H1 (cell line): ENCODE data around the gene SNRPB. TPM values are rescaled to one million over a fixed set of nuclear protein-coding genes. Genes with fewer than 3 reads are reported as not detected.

Experiments used
- CTCF ChIA-PET: fragments of 300-600 bp; sonication (Branson Sonifier 250); formaldehyde crosslinking; loops from one replicate; lab custom pipeline; 2021; ENCODE audit not compliant: partially characterized antibody; lab: Charles Lee
- POLR2A ChIA-PET: fragments of 300-600 bp; sonication (Branson Sonifier 250); formaldehyde crosslinking; loops from one replicate; lab custom pipeline; 2021; ENCODE audit warnings: inconsistent platforms; ENCODE audit not compliant: partially characterized antibody; lab: Charles Lee
- DNase-seq, 2 experiments: peaks; one replicate each; pipeline versions ENCODE4 v3.0.0 to v3.0.0-alpha.2; 2010 to 2022; ENCODE audit warnings: low spot score in 2 of 2, low read depth in 1 of 2, mixed read lengths in 1 of 2
- FAIRE-seq: peaks from 2 replicates; lab custom pipeline; 2011; peaks lifted over from hg19 to GRCh38; lab: Jason Lieb, UNC
- H2AFZ ChIP-seq: 2 replicates; pipeline ENCODE4 v1.8.1; 2012; ENCODE audit warnings: low read length, inconsistent platforms
- H2AK5ac ChIP-seq: 2 replicates; pipeline ENCODE4 v1.6.1; 2013; ENCODE audit warnings: low read depth, low read length
- H2BK120ac ChIP-seq: replicated peaks from 2 replicates; pipeline ENCODE3; 2013; ENCODE audit warnings: low read depth, low read length, inconsistent platforms
- H2BK12ac ChIP-seq: 2 replicates; pipeline ENCODE4 v1.6.1; 2013; ENCODE audit warnings: low read depth, low read length
- H2BK15ac ChIP-seq: 2 replicates; pipeline ENCODE4 v1.6.1; 2013; ENCODE audit warnings: low read length
- H2BK20ac ChIP-seq: 2 replicates; pipeline ENCODE4 v1.6.1; 2013; ENCODE audit warnings: low read length
- H2BK5ac ChIP-seq: 2 replicates; pipeline ENCODE4 v1.6.1; 2013; ENCODE audit warnings: low read depth, low read length
- H3K14ac ChIP-seq: 2 replicates; pipeline ENCODE4 v1.6.1; 2013; ENCODE audit warnings: inconsistent platforms; ENCODE audit not compliant: insufficient read length
- H3K18ac ChIP-seq: 2 replicates; pipeline ENCODE4 v1.6.1; 2013; ENCODE audit warnings: low read length; ENCODE audit errors: extremely low read depth
- H3K23ac ChIP-seq: 2 replicates; pipeline ENCODE4 v1.6.1; 2013; ENCODE audit warnings: inconsistent platforms; ENCODE audit not compliant: insufficient read length
- H3K23me2 ChIP-seq: 2 replicates; pipeline ENCODE4 v1.6.1; 2013; ENCODE audit warnings: low read depth, low read length
- H3K27ac ChIP-seq: 2 replicates; pipeline ENCODE4 v1.6.1; 2011; ENCODE audit warnings: low read depth, low read length, inconsistent platforms
- H3K27me3 ChIP-seq, 4 experiments: replicated peaks in 1 of 4; 1 replicate in 1 of 4; 2 replicates in 3 of 4; pipeline versions ENCODE4 v1.6.1 to v1.8.1; 2011 to 2013; ENCODE audit warnings: low read length in 3 of 4, mild to moderate bottlenecking in 3 of 4, inconsistent platforms in 2 of 4, mixed read lengths in 2 of 4, moderate library complexity in 1 of 4; ENCODE audit not compliant: control insufficient read depth in 3 of 4, insufficient read depth in 3 of 4; ENCODE audit errors: extremely low read depth in 1 of 4
- H3K36me3 ChIP-seq, 4 experiments: 2 replicates each; pipeline versions ENCODE4 v1.6.1 to v1.8.1; 2011 to 2013; ENCODE audit warnings: mild to moderate bottlenecking in 4 of 4, low read length in 3 of 4, moderate library complexity in 2 of 4, control low read depth in 1 of 4, inconsistent platforms in 1 of 4; ENCODE audit not compliant: insufficient read depth in 4 of 4, control insufficient read depth in 2 of 4
- H3K4ac ChIP-seq: replicated peaks from 2 replicates; pipeline ENCODE3; 2013; ENCODE audit warnings: low read length, low read depth, mixed read lengths, inconsistent platforms; ENCODE audit not compliant: insufficient read length
- H3K4me1 ChIP-seq, 4 experiments: replicated peaks in 1 of 4; 1 replicate in 1 of 4; 2 replicates in 3 of 4; pipeline versions ENCODE4 v1.6.1 to v1.8.1; 2011 to 2013; ENCODE audit warnings: low read length in 3 of 4, inconsistent platforms in 2 of 4, mixed read lengths in 1 of 4; ENCODE audit not compliant: insufficient read depth in 4 of 4, control insufficient read depth in 3 of 4
- H3K4me2 ChIP-seq, 2 experiments: 2 replicates each; pipeline versions ENCODE4 v1.6.1 to v1.8.1; 2011 to 2013; ENCODE audit warnings: low read depth in 2 of 2, low read length in 2 of 2, control low read depth in 1 of 2, inconsistent platforms in 1 of 2, mild to moderate bottlenecking in 1 of 2; ENCODE audit not compliant: insufficient read depth in 1 of 2
- H3K4me3 ChIP-seq, 4 experiments: fragments of 200-600, 300-600 bp in 1 of 4; sonication (generic), shearing (Covaris generic), sonication (Bioruptor Twin) in 1 of 4; 2 replicates each; pipeline versions ENCODE4 v1.5.1 to v1.8.1; 2011 to 2016; ENCODE audit warnings: low read length in 4 of 4, low read depth in 3 of 4, control low read depth in 2 of 4, inconsistent platforms in 2 of 4, mild to moderate bottlenecking in 2 of 4, mixed read lengths in 1 of 4, moderate library complexity in 1 of 4; ENCODE audit not compliant: insufficient read depth in 2 of 4; ENCODE audit errors: extremely low read depth in 1 of 4
- H3K56ac ChIP-seq: replicated peaks from 2 replicates; pipeline ENCODE3; 2013; ENCODE audit warnings: low read depth, mild to moderate bottlenecking, mixed read lengths, low read length, inconsistent platforms; ENCODE audit not compliant: insufficient read length
- H3K79me1 ChIP-seq: 2 replicates; pipeline ENCODE4 v1.6.1; 2013; ENCODE audit warnings: low read depth, low read length, control low read depth
- H3K79me2 ChIP-seq, 2 experiments: 2 replicates each; pipeline versions ENCODE4 v1.6.1 to v1.8.1; 2012 to 2013; ENCODE audit warnings: low read length in 2 of 2, mild to moderate bottlenecking in 2 of 2, inconsistent platforms in 1 of 2; ENCODE audit not compliant: insufficient read depth in 2 of 2, control insufficient read depth in 1 of 2
- H3K9ac ChIP-seq, 4 experiments: replicated peaks in 1 of 4; 1 replicate in 1 of 4; 2 replicates in 3 of 4; pipeline versions ENCODE4 v1.6.1 to v1.8.1; 2011 to 2013; ENCODE audit warnings: low read depth in 3 of 4, low read length in 3 of 4, control low read depth in 2 of 4, mild to moderate bottlenecking in 2 of 4, moderate library complexity in 2 of 4, inconsistent platforms in 1 of 4; ENCODE audit errors: extremely low read depth in 1 of 4
- H3K9me3 ChIP-seq, 2 experiments: 2 replicates each; pipeline versions ENCODE4 v1.6.1 to v1.8.1; 2012 to 2013; ENCODE audit warnings: mild to moderate bottlenecking in 2 of 2, moderate library complexity in 2 of 2, control low read depth in 1 of 2, inconsistent platforms in 1 of 2, low read depth in 1 of 2, low read length in 1 of 2, mixed read lengths in 1 of 2; ENCODE audit not compliant: insufficient read depth in 2 of 2
- H4K20me1 ChIP-seq, 2 experiments: replicated peaks in 1 of 2; 2 replicates each; pipeline versions ENCODE3 to v1.8.1; 2011 to 2013; ENCODE audit warnings: inconsistent platforms in 2 of 2, low read length in 2 of 2, mild to moderate bottlenecking in 1 of 2; ENCODE audit not compliant: insufficient read depth in 2 of 2, control insufficient read depth in 1 of 2
- H4K5ac ChIP-seq: 2 replicates; pipeline ENCODE4 v1.6.1; 2013; ENCODE audit warnings: low read length, low read depth, mixed read lengths, inconsistent platforms; ENCODE audit not compliant: insufficient read length
- H4K8ac ChIP-seq: 2 replicates; pipeline ENCODE4 v1.8.0; 2013; ENCODE audit warnings: mild to moderate bottlenecking, moderate library complexity, low read length, inconsistent platforms; ENCODE audit not compliant: insufficient read depth; ENCODE audit errors: extremely low read depth
- H4K91ac ChIP-seq: replicated peaks from 2 replicates; pipeline ENCODE3; 2013; ENCODE audit warnings: low read length, mixed read lengths, inconsistent platforms; ENCODE audit not compliant: insufficient read length
- JUN ChIP-seq: IDR thresholded peaks from 2 replicates; pipeline ENCODE4 v1.6.1; 2011; ENCODE audit warnings: low read depth, mild to moderate bottlenecking, improper control_type of control experiment, low read length
- RAD21 ChIP-seq, 2 experiments: IDR thresholded peaks in 1 of 2; conservative IDR thresholded peaks in 1 of 2; 2 replicates each; pipeline ENCODE4 v1.6.1; 2011; ENCODE audit warnings: low read depth in 2 of 2, low read length in 2 of 2, improper control_type of control experiment in 1 of 2, inconsistent platforms in 1 of 2, mild to moderate bottlenecking in 1 of 2, moderate library complexity in 1 of 2
- WGBS, 2 experiments: shearing (Covaris generic) in 1 of 2; methylation state at CpG; one replicate each; pipeline versions ENCODE4 v1.1.6 to v1.1.7; 2013 to 2015; ENCODE audit warnings: low lambda C conversion rate in 2 of 2, mixed read lengths in 2 of 2, inconsistent platforms in 1 of 2, low coverage in 1 of 2, missing lambda C conversion rate in 1 of 2; ENCODE audit not compliant: insufficient replicate concordance in 2 of 2, insufficient coverage in 1 of 2, insufficient read length in 1 of 2; ENCODE audit errors: extremely low coverage in 1 of 2, missing lambda C conversion rate in 1 of 2; 5-methylcytosine and 5-hydroxymethylcytosine counted together
- polyA plus RNA-seq, 7 experiments: library from polyadenylated mRNA; depleted of rRNA in 3 of 7; stranded (reverse) in 5 of 7; unstranded in 2 of 7; fragments of >200 nt in 5 of 7; fragments of 200-250 nt in 2 of 7; gene quantifications; 1 replicate in 5 of 7; 2 replicates in 1 of 7; 4 replicates in 1 of 7; pipeline versions ENCODE4 v1.2.1 to v1.2.3, GENCODE V29; 2011 to 2013; ENCODE audit warnings: missing spikeins in 2 of 7, mixed read lengths in 2 of 7
- total RNA-seq: library from RNA; stranded (reverse); fragmentation: NEBNext Ultra II Directional; extraction: Animal tissue kit (Norgen Biotek cat#: 25700); gene quantifications from 2 replicates; pipeline ENCODE4 v1.2.1, GENCODE V29; 2021
- TF ChIP-seq, protein P1 (sequence below), 3 experiments: IDR thresholded peaks; 1 replicate in 2 of 3; 2 replicates in 1 of 3; pipeline versions ENCODE4 v1.5.1 to v1.6.1; 2011; ENCODE audit warnings: low read length in 3 of 3, mild to moderate bottlenecking in 3 of 3, inconsistent platforms in 2 of 3, low read depth in 1 of 3, moderate library complexity in 1 of 3; ENCODE audit not compliant: insufficient read depth in 1 of 3; ENCODE audit errors: control extremely low read depth in 1 of 3

Gene SNRPB
- total and polyA plus RNA-seq, 2 of the 8 experiments (the other 6 are each of a cell fraction or from before 2014, with no cell fraction given), result 507 to 589 TPM

DNA sequence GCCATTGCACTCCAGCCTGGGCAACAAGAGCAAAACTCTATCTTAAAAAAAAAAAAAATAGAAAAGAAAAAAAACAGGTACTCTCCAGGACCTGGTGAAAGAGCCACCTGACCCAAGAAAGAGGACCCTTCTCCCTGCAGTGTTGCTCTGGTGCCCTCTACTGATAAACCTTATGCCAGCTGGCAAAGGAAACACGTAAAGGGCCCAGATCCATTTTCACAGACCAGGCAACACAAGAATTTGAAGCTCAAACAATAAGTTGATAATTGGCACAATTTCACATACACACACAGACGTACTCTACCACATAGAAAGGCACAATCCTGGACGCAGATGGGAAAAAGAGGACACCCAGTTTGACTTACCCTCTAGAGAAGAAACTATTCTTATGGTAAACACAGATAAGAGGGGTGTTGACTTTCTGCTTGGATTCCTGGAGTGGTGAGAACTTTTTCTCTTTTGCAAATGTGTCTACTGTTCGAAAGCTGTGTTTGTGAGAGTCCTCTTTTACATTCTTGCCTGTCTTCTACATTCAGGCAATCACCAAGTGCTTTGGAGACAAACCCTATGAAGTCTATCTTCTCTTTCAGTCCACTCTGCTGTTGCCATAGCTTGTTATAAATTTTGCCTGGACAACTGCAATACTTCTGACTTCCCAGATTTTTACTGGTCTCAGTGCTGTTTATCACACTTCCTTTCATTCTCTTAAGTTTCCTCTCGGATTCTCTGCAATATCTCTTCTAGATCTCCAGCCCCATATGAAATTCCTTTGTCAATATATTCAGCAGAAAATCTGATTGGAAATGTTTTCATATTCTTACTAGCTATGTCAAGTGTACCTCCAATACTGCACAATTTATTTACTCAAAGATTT lies 6.4 kb upstream of the SNRPB start:
- no peak overlapping the region for H3K9ac ChIP-seq
- H3K27me3 ChIP-seq, result no peaks in the 10 kb centered on the region; a peak in 1 of 7 replicates
- H2BK120ac ChIP-seq, result no peak overlapping the region
- H2AFZ ChIP-seq, result no peak overlapping the region
- no peaks in the 10 kb centered on the region for H3K79me2 ChIP-seq
- no peak overlapping the region for H2BK20ac ChIP-seq
- H3K14ac ChIP-seq, result no peak overlapping the region
- no peaks in the 10 kb centered on the region for H3K36me3 ChIP-seq
- no peak overlapping the region for H3K18ac ChIP-seq
- DNase-seq, result no peak
- no peaks in the 10 kb centered on the region for H4K20me1 ChIP-seq
- ChIA-PET POLR2A (interaction anchor here (0.7 to 2.5 kb wide), 4 partner anchors 9 to 16 kb away, joined by 3 to 25 read pairs (median 4); no protein-coding TSS in a partner anchor), CTCF (interaction anchor here (0.6 to 2.4 kb wide), 18 partner anchors 9 to 504 kb away, joined by 3 to 13 read pairs (median 4); no protein-coding TSS in a partner anchor)
- H3K27ac ChIP-seq, result no peak overlapping the region
- no peak overlapping the region for H3K4ac ChIP-seq
- H4K8ac ChIP-seq, result no peak overlapping the region
- H4K5ac ChIP-seq, result no peak overlapping the region
- no peaks in the 10 kb centered on the region for H3K23me2 ChIP-seq
- H2BK12ac ChIP-seq, result no peak overlapping the region
- no peak overlapping the region for H2BK5ac ChIP-seq
- no peaks in the 10 kb centered on the region for H3K79me1 ChIP-seq
- FAIRE-seq, result peak; percentile 19
- no peak overlapping the region for H3K4me3 ChIP-seq
- H3K9me3 ChIP-seq, result no peaks in the 10 kb centered on the region; a peak in 1 of 4 replicates
- H3K4me1 ChIP-seq, result no peaks in the 10 kb centered on the region
- H4K91ac ChIP-seq, result no peak overlapping the region
- H2BK15ac ChIP-seq, result no peak overlapping the region
- no peak overlapping the region for H2AK5ac ChIP-seq
- WGBS, 2 experiments, result 72% methylated on average over 5 of the region's 5 CpGs; no CpG with 5 or more reads in 1 of the 2 experiments
- TF ChIP-seq JUN (no peak), RAD21 (IDR thresholded peaks at IDR 0.05 in 1 of 2, conservative IDR thresholded peaks at IDR 0.05 in 1 of 2; ENCODE audit: low read depth in 2 of 2, low read length in 2 of 2) (peak; percentile 54 to 60)
- TF ChIP-seq, protein P1, sequence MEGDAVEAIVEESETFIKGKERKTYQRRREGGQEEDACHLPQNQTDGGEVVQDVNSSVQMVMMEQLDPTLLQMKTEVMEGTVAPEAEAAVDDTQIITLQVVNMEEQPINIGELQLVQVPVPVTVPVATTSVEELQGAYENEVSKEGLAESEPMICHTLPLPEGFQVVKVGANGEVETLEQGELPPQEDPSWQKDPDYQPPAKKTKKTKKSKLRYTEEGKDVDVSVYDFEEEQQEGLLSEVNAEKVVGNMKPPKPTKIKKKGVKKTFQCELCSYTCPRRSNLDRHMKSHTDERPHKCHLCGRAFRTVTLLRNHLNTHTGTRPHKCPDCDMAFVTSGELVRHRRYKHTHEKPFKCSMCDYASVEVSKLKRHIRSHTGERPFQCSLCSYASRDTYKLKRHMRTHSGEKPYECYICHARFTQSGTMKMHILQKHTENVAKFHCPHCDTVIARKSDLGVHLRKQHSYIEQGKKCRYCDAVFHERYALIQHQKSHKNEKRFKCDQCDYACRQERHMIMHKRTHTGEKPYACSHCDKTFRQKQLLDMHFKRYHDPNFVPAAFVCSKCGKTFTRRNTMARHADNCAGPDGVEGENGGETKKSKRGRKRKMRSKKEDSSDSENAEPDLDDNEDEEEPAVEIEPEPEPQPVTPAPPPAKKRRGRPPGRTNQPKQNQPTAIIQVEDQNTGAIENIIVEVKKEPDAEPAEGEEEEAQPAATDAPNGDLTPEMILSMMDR (IDR thresholded peaks at IDR 0.05; ENCODE audit: control extremely low read depth in 1 of 3, insufficient read depth in 1 of 3, low read depth in 1 of 3, low read length in 3 of 3), result peak; percentile 8 to 55 (median 48)
- no peak overlapping the region for H3K56ac ChIP-seq
- no peak overlapping the region for H3K23ac ChIP-seq
- no peak overlapping the region for H3K4me2 ChIP-seq
